Measurements from ENCODE around the gene NR1D2.

DNA sequence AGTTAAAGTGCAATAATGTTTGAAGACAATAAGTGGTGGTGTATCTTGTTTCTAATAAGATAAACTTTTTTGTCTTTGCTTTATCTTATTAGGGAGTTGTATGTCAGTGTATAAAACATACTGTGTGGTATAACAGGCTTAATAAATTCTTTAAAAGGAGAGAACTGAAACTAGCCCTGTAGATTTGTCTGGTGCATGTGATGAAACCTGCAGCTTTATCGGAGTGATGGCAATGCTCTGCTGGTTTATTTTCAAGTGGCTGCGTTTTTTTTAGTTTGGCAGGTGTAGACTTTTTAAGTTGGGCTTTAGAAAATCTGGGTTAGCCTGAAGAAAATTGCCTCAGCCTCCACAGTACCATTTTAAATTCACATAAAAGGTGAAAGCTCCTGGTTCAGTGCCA, 25.5 kb upstream of the NR1D2 start:
- TF ChIP-seq, protein P1, sequence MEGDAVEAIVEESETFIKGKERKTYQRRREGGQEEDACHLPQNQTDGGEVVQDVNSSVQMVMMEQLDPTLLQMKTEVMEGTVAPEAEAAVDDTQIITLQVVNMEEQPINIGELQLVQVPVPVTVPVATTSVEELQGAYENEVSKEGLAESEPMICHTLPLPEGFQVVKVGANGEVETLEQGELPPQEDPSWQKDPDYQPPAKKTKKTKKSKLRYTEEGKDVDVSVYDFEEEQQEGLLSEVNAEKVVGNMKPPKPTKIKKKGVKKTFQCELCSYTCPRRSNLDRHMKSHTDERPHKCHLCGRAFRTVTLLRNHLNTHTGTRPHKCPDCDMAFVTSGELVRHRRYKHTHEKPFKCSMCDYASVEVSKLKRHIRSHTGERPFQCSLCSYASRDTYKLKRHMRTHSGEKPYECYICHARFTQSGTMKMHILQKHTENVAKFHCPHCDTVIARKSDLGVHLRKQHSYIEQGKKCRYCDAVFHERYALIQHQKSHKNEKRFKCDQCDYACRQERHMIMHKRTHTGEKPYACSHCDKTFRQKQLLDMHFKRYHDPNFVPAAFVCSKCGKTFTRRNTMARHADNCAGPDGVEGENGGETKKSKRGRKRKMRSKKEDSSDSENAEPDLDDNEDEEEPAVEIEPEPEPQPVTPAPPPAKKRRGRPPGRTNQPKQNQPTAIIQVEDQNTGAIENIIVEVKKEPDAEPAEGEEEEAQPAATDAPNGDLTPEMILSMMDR (IDR thresholded peaks at IDR 0.05; ENCODE audit: low read depth, low read length, poor library complexity, severe bottlenecking), result no peak
- no peak for TF ChIP-seq EZH2phosphoT487 (IDR thresholded peaks at IDR 0.05; ENCODE audit: borderline replicate concordance, low read length)

All from DOHH2 (cell line).